Measurements from ENCODE around the gene GRAMD1C. TPM values are rescaled to one million over a fixed set of nuclear protein-coding genes. Genes with fewer than 3 reads are reported as not detected.

The GRAMD1C gene
- total RNA-seq (1 to 10 TPM in 8 of 10 donors, under 1 TPM in 2; 0.37 to 4.7 (median 1.2) TPM), polyA plus RNA-seq (1 to 10 TPM in 1 of 2 donors, under 1 TPM in 1; 0.49 to 1.5 TPM)
- long read RNA-seq, donor 1, full-length matches to known transcripts = 1 of 1 reads
- long read RNA-seq, donor 1, partial matches to known transcripts = 0 of 1 reads
- long read RNA-seq, donor 1, other reads (novel, unspliced or antisense) = 0 of 1 reads
- long read RNA-seq, donor 2, full-length matches to known transcripts = 2 of 3 reads
- long read RNA-seq, donor 2, partial matches to known transcripts = 1 of 3 reads
- long read RNA-seq, donor 2, other reads (novel, unspliced or antisense) = 0 of 3 reads
- long read RNA-seq, donor 3, partial matches to known transcripts = 0 of 3 reads
- long read RNA-seq, donor 3, other reads (novel, unspliced or antisense) = 2 of 3 reads

GRCh38 chr3:113838631-113839209, at the start of gene GRAMD1C:
Gene GRAMD1C (plus strand): TSS chr3:113838788. CDS start chr3:113838910, 122 bp downstream.
- TF ChIP-seq, protein P1, sequence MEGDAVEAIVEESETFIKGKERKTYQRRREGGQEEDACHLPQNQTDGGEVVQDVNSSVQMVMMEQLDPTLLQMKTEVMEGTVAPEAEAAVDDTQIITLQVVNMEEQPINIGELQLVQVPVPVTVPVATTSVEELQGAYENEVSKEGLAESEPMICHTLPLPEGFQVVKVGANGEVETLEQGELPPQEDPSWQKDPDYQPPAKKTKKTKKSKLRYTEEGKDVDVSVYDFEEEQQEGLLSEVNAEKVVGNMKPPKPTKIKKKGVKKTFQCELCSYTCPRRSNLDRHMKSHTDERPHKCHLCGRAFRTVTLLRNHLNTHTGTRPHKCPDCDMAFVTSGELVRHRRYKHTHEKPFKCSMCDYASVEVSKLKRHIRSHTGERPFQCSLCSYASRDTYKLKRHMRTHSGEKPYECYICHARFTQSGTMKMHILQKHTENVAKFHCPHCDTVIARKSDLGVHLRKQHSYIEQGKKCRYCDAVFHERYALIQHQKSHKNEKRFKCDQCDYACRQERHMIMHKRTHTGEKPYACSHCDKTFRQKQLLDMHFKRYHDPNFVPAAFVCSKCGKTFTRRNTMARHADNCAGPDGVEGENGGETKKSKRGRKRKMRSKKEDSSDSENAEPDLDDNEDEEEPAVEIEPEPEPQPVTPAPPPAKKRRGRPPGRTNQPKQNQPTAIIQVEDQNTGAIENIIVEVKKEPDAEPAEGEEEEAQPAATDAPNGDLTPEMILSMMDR (IDR thresholded peaks at IDR 0.05) = peak; percentile 72 to 91 (median 84)
- Histone ChIP-seq H3K36me3 (no peaks in the 10 kb centered on the region), H3K9me3 (no peaks in the 10 kb centered on the region), H3K4me1 (peaks cover 0 to 9% (median 2%) of the 10 kb centered on the region in 9 donors), H3K27me3 (no peaks in the 10 kb centered on the region), H3K4me3 (peak within 1 kb of the TSS; percentile 14 to 79 (median 60)), H3K27ac (peak within 1 kb of the TSS in 6 of 10 donors; percentile 43 to 71 (median 58))
- ATAC-seq (peak; percentile 91 to 99 (median 98)), DNase-seq (peak; percentile 82 to 86)
- WGBS, 2 donors = 1% methylated on average over 43 to 48 of the region's 48 CpGs
- intact Hi-C loops (cut with DNase I) = loop anchor here in 6 of 10 donors (2.0 to 10.0 kb wide), 9 partner anchors 74 to 1974 kb away; partner anchors contain the start of genes ATP6V1A (in 1 of the 6) and NAA50 (in 1 of the 6)

DNA sequence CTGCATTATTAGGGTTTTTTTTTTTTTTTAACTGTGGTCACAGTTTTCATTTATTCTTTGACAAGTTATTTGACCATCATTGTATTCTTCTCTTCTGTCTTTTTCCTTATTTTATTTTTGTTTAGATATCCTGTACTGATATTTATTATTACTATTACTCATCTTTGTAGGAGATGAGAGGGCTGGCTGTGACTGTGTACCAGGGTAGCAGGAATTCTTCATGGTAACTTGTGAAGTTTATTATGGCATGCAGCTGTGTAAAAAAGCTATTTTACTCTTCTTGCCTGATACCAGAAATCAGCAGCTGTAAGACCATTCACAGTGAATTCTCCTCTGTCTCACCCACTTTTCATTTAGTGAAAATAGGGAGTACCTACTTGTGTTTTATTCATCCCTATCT, 47.2 kb upstream of the GRAMD1C start:
- H3K4me1 ChIP-seq = peaks cover 0 to 9% (median 0%) of the 10 kb centered on the region in 9 donors
- no peaks in the 10 kb centered on the region for H3K27me3 ChIP-seq
- no peak for ATAC-seq
- H3K36me3 ChIP-seq = peaks cover 0 to 100% (median 47%) of the 10 kb centered on the region in 9 donors
- no peaks in the 10 kb centered on the region for H3K9me3 ChIP-seq
- no peak overlapping the region for H3K4me3 ChIP-seq
- no peak overlapping the region for H3K27ac ChIP-seq
- TF ChIP-seq, protein P1 (IDR thresholded peaks at IDR 0.05) = no peak
- intact Hi-C loops (cut with DNase I) = no loop called here
- DNase-seq = no peak

DNA sequence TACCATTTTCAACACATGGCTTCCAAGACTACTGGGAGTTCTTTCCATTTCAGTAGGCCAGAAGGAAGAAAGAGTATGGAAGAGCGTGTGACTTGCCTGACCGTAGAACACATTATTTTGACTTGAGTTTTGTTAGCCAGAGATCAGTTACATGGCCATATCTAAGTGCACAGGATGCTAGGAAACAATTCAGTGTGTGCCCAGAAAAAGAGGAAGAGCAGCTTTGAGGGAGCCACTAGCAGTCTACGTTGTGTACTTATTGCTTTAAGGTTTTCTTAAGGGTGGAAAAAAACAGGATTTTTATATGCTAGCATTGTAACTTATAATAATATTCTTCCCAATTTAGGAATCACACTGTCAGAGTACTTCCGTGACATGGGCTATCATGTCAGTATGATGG, 44.1 kb upstream of the GRAMD1C start:
- DNase-seq (no peak), ATAC-seq (no peak)
- Histone ChIP-seq H3K27me3 (no peaks in the 10 kb centered on the region), H3K4me1 (no peaks in the 10 kb centered on the region), H3K4me3 (no peak overlapping the region), H3K27ac (no peak overlapping the region), H3K9me3 (no peaks in the 10 kb centered on the region), H3K36me3 (peaks cover 0 to 100% (median 34%) of the 10 kb centered on the region in 9 donors)
- intact Hi-C loops (cut with DNase I) = no loop called here
- TF ChIP-seq, protein P1 (IDR thresholded peaks at IDR 0.05) = no peak
- WGBS, 2 donors = 91 to 92% methylated on average over 4 of the region's 4 CpGs

DNA sequence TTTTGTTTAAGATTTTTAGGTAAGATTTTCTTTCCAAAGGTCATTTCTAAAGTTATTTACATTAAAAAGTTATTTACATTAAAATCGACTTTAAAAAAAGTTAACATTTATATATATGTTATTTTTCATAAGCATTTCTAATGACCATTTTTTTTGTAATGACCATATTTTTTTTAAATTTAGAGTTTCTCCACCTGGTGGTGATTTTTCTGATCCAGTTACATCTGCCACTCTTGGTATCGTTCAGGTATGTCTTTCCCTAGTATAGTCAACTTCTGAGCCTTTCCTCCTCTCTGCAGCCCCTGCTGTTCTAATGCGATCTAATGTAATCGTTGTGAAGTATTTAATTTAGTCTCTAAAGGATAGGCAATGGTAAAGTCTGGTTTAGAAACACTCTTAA, 42.9 kb upstream of the GRAMD1C start:
- TF ChIP-seq, protein P1 (IDR thresholded peaks at IDR 0.05) = no peak
- WGBS, 2 donors = 91% methylated on average over 4 of the region's 4 CpGs
- H3K36me3 ChIP-seq = peaks cover 0 to 100% (median 32%) of the 10 kb centered on the region in 9 donors
- H3K4me1 ChIP-seq = no peaks in the 10 kb centered on the region
- no peaks in the 10 kb centered on the region for H3K27me3 ChIP-seq
- ATAC-seq = no peak
- intact Hi-C loops (cut with DNase I) = no loop called here
- H3K9me3 ChIP-seq = no peaks in the 10 kb centered on the region
- no peak overlapping the region for H3K4me3 ChIP-seq
- DNase-seq = no peak
- H3K27ac ChIP-seq = no peak overlapping the region
